Activated CD8-positive, alpha-beta memory T cell treated with anti-CD3 and anti-CD28 coated beads for 4 hours (primary cell): Measurements from ENCODE around the gene IL12RB1.

Experiments
- DNase-seq, 2 donors: peaks; one replicate each; pipeline ENCODE4 v3.0.0-alpha.2; 2020; ENCODE audit warnings: low read depth in 2 of 2

IL12RB1 gene

DNA sequence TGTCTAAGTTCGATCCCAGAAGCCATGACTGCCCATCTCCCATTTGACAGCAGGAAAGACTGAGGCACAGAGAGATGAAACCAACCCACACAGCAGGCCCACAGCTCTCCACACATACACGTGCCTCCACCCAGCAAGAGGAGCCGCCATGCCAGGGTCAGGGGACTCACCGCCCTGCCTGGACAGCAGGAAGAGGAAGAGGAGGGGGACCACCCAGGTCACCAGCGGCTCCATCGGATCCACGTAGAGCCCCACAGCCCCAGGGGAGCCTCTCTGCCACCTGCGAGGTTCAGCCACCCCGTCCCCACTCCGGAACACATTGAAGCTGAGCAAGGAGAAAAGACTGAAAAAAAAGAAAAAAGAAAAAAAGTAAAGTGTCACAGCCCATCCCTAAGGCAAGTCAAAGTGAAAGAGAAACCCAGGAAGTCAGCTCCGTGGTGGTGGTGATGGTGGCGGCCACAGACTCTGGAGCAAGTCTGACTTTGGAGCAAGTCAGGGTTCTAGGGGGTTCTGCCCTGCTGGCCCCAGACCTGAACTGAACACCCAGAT is at the start of gene IL12RB1:
Gene IL12RB1, minus strand, starts transcription at position 345 of the 549 bp plus-strand sequence. Its CDS starts 111 bp downstream, at position 234.
- DNase-seq, result peak in 1 of 2 donors; percentile 41

DNA sequence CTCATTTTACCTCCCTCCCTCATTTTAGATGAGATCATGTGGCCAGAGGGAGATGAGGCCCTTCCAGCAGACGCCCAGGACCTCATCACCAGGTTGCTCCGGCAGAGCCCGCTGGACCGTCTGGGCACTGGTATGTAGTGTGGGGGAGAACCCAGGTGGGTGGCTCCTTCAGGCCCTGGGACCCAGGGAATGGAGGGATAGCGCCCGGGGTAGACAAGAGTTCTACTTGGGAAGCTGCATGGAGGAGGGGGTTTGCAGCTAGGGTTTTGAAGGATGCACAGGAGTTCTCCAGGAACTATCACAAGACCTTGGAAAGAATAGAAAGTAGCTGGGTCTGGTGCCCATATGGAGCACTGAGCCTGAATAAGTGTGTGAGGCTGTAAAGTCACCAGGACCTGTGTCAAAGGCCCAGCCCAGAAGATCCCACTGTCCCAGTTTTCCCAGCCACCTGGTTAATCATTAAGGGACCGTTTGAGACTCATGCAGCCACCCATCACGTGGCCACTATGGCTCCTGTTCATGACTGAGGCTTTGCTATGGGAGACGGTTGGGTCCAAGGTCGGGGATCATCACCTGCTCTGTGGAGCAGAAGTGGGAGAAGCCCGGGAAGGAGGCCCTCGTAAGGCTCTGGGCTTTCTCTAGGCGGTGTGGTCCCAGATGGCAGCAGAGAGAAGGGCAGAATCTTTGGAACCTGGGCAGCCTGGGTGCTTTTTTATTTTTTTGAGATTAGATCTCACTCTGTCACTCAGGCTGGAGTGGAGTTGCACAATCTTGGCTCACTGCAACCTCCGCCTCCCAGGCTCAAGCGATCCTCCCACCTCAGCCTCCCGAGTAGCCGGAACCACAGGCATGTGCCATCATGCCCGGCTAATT is 49.2 kb upstream of the IL12RB1 start:
- DNase-seq, result no peak

DNA sequence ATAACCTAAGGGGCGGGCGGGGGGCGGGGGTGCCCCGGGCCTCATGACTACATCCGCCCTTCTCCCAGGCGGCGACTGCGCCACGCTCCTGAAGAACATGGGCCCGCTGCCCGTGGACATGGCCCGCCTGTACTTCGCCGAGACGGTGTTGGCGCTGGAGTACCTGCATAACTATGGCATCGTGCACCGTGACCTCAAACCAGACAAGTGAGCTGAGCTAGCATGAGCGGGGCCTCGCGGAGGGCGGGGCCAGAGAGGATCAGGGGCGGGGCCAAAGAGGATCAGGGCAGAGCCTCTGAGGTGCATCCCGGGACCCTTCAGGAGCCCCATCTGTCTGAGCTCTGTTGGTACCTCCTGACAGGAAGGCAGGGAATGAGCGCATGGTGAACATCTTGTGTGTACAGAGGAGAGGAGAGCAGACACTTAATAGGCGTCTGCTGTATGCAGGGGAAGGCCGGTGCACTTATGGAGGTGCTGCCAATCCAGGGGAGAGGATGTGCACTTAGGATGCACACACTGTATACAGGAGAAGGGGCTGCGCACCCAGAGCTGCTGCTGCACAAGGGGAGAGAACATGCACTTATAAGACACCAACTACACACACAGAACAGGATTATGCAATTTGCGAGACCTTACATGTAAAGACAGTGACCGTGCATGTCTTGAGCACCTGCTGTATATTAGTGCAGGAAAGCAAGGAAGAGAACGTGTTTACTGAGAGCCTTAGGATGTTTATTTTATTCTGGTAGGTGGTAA is 45.3 kb upstream of the IL12RB1 start:
- no peak for DNase-seq

DNA sequence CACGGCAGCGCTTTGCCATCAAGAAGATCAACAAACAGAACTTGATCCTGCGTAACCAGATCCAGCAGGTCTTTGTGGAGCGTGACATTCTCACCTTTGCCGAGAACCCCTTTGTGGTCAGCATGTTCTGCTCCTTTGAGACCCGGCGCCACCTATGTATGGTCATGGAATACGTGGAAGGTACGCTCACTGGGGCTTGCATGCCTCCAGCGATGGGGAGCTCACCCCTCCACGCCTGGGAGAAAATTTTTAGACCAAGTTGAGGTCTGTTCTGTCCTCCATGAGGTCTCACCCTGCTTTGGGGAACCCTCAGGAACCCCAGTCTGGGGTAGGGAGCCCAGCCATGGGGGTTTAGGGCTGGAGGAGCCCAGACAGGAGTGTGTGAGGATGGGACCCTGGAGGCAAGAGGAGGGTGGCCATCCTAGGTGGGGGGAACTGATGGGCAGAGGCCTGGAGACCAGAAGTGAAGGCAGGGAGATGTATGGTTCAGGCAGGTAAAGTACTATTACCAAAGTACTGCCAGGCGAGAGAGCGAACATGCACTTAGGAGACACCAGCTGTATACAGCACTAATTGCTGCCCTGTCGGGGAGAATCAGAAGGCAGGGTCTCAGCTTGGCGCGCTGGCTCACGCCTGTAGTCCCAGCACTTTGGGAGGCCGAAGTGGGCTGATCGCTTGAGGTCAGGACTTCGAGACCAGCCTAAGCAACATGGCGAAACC is 43.9 kb upstream of the IL12RB1 start:
- DNase-seq, result no peak

DNA sequence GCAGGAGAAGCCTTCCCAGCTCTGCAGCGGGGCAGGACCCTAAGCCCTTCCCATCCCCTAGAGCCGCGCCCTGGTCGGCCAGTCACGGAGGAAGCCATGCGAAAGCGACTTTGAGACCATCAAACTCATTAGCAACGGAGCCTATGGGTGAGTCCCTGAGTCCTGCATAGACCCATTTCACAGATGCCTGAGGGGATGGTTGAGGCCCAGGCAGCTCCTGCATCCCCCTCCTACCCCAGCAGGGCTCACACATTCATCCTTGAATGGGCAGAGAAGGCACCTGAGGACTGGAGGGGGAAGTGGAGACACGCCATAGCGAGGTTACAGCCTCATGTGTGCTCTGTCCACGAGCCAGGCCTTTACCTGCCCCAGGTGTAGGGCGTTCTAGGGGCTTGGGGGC is 42.1 kb upstream of the IL12RB1 start:
- DNase-seq, result no peak

DNA sequence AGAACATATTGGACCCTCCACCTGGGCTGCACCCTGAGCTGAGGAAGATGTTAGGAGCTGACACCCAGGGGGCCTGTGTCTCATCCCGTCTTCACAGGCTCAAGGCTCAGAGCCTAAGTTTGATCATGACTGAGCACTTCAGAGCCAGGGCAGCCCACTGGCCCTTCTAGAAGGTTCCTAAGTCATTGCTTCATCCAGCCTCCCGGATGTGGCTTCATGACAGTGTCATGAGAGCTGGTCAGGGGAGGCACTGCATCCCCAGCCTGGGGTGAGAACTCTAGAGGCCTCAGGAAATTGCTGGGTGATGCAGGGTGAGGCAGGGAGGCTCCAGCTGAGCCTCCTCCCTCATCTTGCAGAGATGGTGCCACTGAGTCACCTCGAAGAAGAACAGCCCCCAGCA is 41.3 kb upstream of the IL12RB1 start:
- no peak for DNase-seq

DNA sequence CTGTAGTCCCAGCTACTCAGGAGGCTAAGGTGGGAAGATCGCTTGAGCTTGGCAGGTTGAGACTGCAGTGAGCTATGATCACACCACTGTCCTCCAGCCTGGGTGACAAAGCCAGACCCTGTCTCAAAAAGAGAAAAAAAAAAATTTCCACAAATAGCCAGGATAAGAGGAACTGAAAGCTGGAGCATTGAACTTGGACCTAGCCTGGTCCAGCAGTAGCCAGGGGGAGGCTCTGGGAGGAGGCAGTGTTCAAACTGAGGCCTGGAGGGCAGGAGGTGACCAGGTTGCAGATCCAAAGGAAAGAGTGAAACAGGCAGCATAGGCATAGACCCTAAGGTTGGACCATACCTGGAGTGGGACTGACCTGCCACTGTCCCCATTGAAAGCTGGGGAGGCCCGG is 39.4 kb upstream of the IL12RB1 start:
- no peak for DNase-seq

DNA sequence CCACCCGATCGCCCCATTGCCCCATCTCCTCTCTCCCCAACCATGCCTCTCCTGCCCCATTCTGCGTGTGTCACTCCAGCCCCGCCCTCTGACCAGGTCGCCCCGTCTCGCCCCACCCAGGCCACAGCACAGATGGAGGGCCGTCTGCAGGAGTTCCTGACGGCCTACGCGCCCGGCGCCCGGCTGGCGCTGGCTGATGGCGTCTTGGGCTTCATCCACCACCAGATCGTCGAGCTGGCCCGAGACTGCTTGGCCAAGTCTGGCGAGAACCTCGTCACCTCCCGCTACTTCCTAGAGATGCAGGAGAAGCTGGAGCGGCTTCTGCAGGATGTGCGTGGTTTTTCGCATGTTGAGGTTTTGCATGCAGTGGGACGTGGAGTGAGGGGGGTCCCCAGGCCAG is 37.1 kb upstream of the IL12RB1 start:
- DNase-seq, result no peak

DNA sequence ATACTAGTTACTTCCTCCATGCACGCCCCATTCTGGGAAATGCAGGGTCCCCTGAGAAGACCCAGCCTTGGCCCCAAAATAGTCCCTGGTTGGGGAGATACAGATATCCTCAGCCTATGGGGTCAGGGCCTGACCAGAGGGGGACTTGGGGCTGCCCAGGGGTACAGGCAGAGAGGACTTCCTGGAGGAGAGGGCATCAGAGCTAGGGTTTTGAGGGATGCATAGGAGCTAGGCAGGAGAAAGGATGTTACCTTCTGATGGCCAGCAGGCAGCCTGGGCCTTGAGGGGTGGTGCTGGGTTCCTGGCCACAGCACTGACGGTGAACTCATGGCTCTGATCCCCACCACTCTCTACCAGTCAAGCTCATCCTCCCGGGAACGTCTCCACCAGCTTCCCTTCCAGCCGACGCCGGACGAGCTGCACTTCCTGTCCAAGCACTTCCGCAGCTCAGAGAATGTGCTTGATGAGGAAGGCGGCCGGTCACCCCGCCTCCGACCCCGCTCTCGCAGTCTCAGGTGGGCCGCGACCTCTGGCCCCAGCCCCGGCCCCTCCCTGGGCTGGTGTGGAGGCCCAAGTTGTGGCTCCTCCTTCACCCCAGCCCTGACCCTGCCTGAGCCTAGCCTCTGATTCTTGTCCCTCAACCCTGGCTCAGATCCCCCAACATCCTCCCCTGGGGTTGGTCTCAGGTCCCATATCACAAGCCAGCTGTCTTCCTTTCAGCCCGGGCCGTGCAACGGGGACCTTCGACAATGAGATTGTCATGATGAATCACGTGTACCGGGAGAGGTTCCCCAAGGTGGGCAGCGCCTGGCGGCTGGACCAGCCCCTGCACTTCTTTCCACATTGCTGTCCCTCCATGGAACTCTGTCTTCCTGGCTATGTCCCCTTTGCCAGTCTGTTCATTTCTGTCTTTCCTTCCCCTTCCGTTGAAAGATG is 36.4 kb upstream of the IL12RB1 start:
- no peak for DNase-seq

DNA sequence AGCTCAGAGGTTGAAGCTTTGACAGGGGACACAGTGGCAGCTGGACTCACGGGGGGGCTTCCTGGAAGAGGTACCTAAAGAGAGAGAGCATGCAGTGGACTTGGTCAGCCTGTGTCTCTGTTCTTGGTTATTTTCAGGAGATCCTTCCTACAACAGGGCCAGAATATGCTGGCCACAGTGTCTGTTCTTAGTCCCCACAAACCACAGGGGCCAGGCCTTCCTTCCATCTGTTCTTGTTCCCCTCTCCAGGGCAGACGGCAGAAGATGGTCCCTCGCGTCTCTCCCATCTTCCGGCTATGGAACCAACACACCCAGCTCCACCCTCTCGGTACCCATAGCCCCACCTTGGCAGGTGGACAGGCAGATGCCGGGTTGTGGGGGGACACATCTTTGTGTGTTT is 35.7 kb upstream of the IL12RB1 start:
- no peak for DNase-seq

DNA sequence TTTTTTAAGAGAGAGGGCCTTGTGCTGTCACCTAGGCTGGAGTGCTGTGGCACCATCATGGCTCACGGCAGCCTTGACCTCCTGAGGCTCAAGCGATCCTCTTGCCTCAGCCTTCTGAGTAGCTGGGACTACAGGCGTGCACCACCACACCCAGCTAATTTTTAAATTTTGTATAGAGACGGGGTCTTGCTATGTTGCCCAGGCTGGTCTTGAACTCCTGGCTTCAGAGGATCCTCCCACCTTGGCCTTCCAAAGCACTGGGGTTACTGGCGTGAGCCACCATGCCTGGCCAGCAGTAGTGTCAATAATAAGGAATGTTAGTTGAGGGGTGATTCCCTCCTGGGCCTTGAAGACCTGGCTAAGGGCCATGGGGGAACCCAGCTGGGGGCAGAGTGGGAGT is 34.4 kb upstream of the IL12RB1 start:
- no peak for DNase-seq

DNA sequence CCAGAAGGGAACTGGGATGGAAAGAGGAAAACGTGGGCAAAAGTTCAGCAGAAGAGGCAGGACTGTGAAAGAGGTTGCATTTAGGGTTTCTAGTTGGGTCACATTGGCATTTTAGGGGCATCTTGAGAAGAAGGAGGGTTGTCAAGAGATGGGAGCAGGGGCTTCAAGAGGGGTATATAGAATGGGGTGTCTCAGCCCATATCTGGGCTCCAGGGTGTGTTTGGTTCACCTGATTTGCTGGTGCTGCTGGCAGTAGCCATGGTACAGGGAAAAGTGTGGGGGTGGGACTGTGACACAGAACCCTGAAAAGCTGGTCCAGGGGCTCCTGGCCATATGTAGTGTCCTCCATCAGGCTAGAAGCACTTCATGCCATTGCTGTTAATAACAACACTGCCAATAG is 33.4 kb upstream of the IL12RB1 start:
- no peak for DNase-seq

DNA sequence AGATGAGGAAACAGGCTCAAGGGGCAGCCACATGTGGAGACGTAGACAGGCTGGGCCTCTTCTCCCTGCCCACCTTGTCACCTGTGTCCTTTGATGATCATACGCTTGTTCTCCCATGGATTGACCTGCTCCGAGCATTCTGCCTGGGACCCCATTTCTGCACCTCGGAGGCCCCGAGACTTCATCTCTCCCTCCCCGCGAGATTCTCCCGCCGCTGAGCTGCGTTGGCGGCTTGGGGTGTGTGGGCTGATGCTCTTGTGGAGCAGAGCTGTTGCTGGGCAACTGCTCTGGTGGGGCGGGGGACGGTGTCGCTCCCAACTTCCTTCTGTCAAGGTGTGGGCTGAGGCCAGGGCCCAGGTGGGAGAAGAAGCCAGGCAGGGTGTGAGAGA is 33.0 kb upstream of the IL12RB1 start:
- peak in 1 of 2 donors; percentile 53 for DNase-seq

DNA sequence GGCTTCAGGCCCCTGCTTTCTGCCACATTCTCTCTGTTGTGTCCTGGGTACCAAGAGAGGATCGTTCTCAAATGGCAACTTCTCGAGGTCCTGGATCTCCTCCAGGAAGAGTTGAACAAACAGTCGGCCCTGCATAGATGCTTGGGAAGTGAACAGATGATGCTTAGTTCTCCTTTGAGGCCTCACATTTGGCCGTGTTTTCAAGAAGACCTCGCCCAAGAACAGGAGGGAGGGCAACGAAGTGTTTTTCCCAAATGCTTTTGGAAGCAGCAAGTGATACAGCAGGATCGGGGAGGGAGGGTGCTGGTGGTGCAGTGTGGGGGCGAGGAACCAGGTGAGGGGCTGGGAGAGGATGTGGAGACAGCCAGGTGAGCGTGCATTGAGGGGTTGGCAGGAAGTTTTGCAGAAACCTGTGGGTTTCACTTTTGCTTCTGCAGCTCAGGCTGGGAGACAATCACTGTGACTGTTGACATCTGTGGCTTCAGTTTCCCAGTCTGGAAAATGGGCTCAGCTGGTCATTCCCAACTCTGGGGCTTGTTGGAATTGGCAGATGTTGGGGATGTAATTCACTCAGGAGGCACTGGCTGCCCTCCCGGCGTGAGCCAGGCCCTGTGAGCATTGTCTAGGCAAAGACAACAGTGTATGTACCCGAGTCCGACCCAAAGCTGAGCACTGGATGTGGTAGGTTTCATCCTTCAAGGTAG is 32.4 kb upstream of the IL12RB1 start:
- no peak for DNase-seq

DNA sequence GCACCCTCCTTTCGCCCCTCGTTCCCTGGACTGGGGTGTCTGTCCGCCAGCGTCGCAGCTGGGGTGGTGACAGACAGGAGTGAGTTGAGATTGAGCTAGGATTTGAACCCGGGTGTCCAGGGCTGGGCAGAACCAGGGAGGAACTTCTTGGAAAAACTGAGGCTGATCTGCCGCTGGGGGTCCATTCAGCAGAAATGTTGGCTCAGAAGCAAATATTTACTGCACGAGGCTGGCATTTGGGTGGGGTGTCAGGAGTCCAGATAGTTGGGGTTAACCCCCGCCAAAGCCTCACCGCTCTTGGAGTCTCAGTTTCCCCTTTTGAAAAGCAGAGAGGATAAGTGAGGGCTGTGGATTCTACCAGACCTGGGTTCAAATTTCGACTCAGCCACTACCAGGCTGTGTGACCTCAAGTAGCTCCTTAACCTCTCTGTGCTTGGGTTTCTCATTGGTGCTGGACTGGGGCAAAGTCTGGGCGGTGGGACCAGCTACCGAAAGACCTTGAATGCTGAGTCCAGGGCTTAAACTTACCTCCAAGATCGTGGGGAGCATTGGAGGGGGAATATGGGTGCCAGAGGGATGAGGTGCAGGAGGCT is 31.8 kb upstream of the IL12RB1 start:
- no peak for DNase-seq

DNA sequence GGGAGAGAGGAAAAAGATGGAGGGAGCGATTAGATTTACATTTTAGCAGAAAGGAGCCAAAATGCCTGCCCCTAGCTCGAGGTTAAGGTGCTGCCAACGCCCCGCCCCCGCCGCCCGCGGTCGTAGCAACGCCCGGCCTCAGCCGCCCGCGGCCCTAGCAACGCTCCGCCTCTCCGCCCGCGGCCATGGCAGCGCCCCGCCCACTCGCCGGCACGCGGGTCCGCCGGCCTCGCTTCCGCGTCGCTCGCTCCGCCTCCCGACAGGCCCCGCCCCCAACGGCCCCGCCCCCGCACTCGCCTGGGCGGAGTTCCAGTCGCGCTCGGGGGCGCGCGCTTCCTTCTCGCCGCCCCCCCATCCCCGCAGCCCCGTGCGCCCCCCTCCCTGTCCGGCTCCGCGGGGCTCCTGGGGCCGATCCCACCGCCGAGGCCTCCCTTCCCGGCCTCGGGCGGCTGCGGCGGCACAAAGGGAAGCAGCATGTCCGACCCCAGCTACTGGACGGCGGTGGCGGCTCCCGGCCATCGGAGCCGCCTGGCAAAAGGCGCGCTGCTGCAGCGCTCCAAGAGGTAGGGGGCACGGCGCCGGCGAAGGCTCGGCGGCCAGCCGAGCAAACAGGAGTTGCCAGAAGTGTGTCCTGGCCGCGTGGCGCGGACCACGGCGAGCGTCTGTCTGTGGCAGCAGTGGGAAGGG is 31.1 kb upstream of the IL12RB1 start:
- peak; percentile 87 to 93 for DNase-seq

DNA sequence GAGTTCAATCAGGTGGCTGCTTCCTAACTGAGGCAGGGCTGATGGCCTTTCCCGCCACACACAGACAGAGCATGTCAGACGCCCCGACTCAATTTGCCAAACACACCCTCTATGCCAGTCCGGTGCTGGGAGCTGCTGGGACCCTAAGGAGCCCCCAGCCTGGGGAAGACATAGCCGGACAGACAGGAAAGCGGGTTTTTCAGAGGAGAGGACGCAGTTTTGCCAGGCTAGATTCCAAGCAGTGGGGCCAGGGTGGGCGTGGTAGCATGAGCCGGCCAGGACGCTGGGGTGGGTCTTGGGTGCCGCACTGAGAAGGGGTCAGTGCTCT is 30.6 kb upstream of the IL12RB1 start:
- DNase-seq, result no peak

DNA sequence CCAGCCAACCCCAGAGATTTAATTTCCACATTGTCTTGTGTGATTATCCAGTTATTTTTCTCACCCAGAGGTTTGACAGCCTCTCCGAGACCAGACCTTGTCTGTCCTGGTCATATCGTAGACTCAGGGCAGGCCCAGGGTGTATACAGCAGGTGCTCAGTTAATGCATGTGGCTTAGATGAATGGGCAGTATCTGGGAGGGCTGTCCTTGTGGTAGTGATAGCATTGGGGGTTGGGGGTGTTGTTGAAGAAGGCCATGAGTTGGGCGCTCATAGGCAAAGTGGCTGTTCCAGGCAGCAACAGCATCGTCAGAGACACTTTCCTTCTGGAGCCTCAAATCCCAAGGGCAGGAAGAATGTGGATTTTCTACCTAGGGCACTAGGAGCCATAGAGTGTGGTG is 27.7 kb upstream of the IL12RB1 start:
- no peak for DNase-seq

DNA sequence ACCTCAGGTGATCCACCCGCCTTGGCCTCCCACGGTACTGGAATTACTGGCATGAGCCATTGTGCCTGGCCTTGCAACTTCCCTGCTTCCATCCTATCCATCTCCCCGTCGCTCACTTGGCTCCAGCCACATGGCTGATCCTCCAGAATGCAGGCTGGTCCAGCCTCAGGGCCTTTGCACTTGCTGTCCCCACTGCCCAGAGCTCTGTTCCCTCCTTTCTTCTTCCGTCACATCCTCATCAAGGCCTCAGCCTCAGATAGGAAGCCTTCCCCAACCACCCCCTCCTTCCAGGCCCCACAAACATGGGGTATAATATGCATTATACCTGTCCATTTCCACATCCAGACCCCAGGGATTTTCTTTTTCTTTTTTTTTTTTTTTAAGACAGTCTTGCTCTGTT is 27.1 kb upstream of the IL12RB1 start:
- DNase-seq, result no peak
